PFSK-1 (cell line): ENCODE measurements around the gene RALGAPB.

ENCODE experiments used
- FOXP2 ChIP-seq: optimal IDR thresholded peaks from 2 replicates; pipeline ENCODE3; 2011; ENCODE audit warnings: borderline replicate concordance, control low read depth, inconsistent platforms; ENCODE audit not compliant: insufficient read depth; ENCODE audit errors: extremely low read length, extremely low read depth
- POLR2AphosphoS5 ChIP-seq: IDR thresholded peaks from 2 replicates; pipeline ENCODE4 v1.6.1; 2012; ENCODE audit warnings: low read depth, mild to moderate bottlenecking, control low read depth, low read length, moderate library complexity
- SIN3A ChIP-seq: IDR thresholded peaks from 2 replicates; pipeline ENCODE4 v1.6.1; 2012; ENCODE audit warnings: mild to moderate bottlenecking, low read length, moderate library complexity, borderline replicate concordance; ENCODE audit not compliant: insufficient read depth
- TAF1 ChIP-seq: IDR thresholded peaks from 2 replicates; pipeline ENCODE4 v1.6.1; 2012; ENCODE audit warnings: low read length, control low read depth, borderline replicate concordance; ENCODE audit not compliant: insufficient read depth
- TF ChIP-seq, protein P1 (sequence below), 2 experiments: IDR thresholded peaks; 2 replicates each; pipeline versions ENCODE4 v1.6.1 to v1.8.0; 2011 to 2012; ENCODE audit warnings: low read depth in 2 of 2, low read length in 2 of 2, control low read depth in 1 of 2, inconsistent platforms in 1 of 2, mild to moderate bottlenecking in 1 of 2, moderate library complexity in 1 of 2; ENCODE audit not compliant: insufficient read depth in 1 of 2

RALGAPB gene

DNA sequence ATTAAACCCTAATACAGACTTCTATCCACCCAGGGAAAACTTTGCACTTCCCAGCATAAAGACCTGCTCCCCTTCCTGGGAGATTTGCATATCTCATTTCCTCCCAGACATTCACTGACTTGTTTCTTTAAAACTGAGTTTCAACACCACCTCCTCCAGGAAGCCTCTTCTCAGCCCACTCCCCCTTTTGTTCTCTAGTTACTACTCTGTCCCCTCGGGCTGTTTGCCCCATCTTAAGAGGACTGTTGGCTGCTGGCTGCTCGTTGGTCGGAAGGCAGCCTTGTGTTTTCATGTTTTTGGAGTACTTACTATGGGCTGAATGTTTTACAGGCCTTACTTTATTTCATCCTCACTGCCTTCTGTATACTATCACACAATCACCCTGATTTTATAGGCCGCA lies 135.5 kb downstream of the RALGAPB start:
- no peak for TF ChIP-seq SIN3A
- no peak for TF ChIP-seq FOXP2
- TF ChIP-seq TAF1: no peak
- TF ChIP-seq POLR2AphosphoS5: no peak
- TF ChIP-seq, protein P1, sequence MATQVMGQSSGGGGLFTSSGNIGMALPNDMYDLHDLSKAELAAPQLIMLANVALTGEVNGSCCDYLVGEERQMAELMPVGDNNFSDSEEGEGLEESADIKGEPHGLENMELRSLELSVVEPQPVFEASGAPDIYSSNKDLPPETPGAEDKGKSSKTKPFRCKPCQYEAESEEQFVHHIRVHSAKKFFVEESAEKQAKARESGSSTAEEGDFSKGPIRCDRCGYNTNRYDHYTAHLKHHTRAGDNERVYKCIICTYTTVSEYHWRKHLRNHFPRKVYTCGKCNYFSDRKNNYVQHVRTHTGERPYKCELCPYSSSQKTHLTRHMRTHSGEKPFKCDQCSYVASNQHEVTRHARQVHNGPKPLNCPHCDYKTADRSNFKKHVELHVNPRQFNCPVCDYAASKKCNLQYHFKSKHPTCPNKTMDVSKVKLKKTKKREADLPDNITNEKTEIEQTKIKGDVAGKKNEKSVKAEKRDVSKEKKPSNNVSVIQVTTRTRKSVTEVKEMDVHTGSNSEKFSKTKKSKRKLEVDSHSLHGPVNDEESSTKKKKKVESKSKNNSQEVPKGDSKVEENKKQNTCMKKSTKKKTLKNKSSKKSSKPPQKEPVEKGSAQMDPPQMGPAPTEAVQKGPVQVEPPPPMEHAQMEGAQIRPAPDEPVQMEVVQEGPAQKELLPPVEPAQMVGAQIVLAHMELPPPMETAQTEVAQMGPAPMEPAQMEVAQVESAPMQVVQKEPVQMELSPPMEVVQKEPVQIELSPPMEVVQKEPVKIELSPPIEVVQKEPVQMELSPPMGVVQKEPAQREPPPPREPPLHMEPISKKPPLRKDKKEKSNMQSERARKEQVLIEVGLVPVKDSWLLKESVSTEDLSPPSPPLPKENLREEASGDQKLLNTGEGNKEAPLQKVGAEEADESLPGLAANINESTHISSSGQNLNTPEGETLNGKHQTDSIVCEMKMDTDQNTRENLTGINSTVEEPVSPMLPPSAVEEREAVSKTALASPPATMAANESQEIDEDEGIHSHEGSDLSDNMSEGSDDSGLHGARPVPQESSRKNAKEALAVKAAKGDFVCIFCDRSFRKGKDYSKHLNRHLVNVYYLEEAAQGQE (IDR thresholded peaks at IDR 0.05; ENCODE audit: insufficient read depth in 1 of 2, low read depth in 2 of 2, low read length in 2 of 2): no peak

DNA sequence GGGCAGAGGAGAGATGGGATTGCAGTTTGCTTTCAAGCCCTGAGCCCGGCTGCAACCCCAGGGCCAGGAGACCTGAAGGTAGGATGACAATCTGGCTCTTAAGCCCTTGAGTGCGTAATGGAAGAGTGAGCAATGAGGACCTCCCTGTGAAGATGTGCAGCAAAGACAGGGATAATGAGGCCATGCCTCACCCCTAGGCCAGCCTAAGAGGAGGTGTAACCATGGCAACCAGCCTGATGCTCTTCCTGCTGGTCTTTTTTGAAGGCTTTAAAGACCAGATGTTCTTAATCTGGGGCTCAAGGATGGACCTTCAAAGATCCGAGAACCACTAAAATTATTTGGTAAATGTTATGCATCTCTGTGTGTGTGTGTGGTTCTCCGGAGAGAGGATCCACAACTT lies 137.2 kb downstream of the RALGAPB start:
- TF ChIP-seq TAF1: no peak
- TF ChIP-seq SIN3A: no peak
- TF ChIP-seq FOXP2: no peak
- TF ChIP-seq, protein P1 (IDR thresholded peaks at IDR 0.05; ENCODE audit: insufficient read depth in 1 of 2, low read depth in 2 of 2, low read length in 2 of 2): no peak
- no peak for TF ChIP-seq POLR2AphosphoS5

DNA sequence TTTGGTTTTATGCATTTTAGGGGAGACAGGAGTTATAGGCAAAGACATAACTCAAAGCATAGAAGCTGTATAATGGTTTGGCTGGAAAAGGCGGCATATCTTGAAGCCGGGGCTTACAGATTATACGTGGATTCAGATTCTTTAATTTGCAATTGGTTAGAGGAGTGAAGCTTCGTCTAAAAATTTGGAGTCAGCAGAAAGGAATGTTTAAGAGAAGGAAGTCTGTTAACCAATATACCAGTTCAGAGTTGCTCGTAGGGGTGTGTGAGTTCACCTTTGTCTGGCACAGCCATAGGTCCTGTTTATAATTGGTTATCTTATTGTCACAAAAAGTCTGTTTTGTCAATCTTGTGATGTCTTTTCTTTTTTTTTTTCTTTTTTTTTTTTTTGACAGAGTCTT lies 137.9 kb downstream of the RALGAPB start:
- no peak for TF ChIP-seq FOXP2

DNA sequence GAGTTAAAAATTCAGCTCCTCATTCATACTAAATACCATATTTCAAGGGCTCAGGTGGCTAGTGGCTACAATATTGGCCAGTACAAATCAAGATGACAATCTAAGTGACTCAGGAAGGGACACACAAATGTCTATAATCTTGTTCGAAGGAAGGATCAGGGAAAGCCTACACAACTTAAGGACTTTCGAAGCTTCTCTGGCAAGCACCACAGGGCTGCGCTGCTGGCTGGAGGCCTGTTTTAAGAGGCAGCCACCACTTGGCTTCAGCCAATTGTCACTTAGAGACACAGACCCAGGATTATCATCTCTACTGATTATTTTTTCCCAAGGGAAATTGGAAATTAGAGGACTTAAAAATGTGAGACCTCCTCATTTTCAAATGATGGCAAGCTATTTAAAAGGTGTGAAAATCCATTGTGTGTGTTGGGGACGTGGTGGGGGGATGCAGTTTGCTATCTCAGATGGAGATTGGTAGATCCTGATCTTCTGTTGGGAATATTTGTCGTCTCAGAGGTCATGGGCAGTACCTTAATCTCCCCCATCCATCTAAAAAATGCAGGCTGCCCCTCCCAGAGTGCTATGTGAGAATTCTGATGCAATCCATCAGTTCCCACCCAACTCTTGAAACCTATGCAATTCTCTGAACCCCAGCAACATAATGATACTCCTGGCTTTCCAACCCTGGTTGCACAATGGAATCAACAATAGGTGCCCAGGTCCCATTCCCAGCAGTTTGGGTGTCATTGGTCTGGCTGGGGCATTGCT lies 140.3 kb downstream of the RALGAPB start:
- TF ChIP-seq POLR2AphosphoS5 (no peak), FOXP2 (no peak), SIN3A (no peak), TAF1 (no peak)
- TF ChIP-seq, protein P1 (IDR thresholded peaks at IDR 0.05; ENCODE audit: insufficient read depth in 1 of 2, low read depth in 2 of 2, low read length in 2 of 2): no peak

DNA sequence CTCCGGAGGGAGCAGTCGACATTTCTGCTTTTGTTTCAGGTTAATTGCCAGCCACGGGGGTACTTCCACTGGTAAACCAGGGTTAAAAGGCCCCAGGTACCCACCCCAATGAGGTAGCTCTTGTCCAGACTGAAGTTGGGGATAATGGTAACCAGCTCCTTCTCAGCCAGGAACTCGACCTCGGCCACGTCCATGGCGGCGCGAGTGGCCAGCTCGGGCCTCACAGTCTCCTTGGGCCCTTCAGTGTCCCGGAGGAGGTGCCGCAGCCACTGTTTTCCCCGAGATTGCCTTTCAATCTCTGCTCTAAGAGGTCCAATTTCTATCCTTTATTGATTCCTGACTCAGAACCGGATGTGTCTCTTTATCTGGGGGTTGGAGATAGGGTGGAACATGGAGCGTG lies 142.6 kb downstream of the RALGAPB start:
- TF ChIP-seq POLR2AphosphoS5 (no peak), SIN3A (no peak), FOXP2 (no peak)
- TF ChIP-seq, protein P1 (IDR thresholded peaks at IDR 0.05; ENCODE audit: insufficient read depth in 1 of 2, low read depth in 2 of 2, low read length in 2 of 2): no peak
